ENCODE measurements around the gene XCR1. TPM values are rescaled to one million over a fixed set of nuclear protein-coding genes. Genes with fewer than 3 reads are reported as not detected.
A peak's percentile ranks its signal among the peaks of the same experiment; 100 is the strongest.

The XCR1 gene
- total and polyA plus RNA-seq, 9 of the 15 experiments (the other 6 are each of a cell fraction or from before 2014, with no cell fraction given), result not detected

- TF ChIP-seq ZNF395 (CRISPR knock-in tag; IDR thresholded peaks at IDR 0.05) (no peak; the same call in 1 of the 2 replicates), U2AF2 (optimal IDR thresholded peaks at IDR 0.05; ENCODE audit: low read depth, low read length) (no peak), MEF2A (IDR thresholded peaks at IDR 0.05; ENCODE audit: control insufficient read depth, low read depth, low read length) (no peak), TCFL5 (CRISPR knock-in tag; conservative IDR thresholded peaks at IDR 0.05) (no peak), PML (IDR thresholded peaks at IDR 0.05; ENCODE audit: low read length) (no peak; the same call in none of the 2 replicates), HEY1 (CRISPR knock-in tag; IDR thresholded peaks at IDR 0.05; ENCODE audit: borderline replicate concordance) (no peak), SAFB2 (IDR thresholded peaks at IDR 0.05; ENCODE audit: borderline replicate concordance, low read depth, low read length, severe bottlenecking) (no peak), ELK3 (CRISPR knock-in tag; IDR thresholded peaks at IDR 0.05) (no peak), TBP (optimal IDR thresholded peaks at IDR 0.05; ENCODE audit: low read depth, low read length) (peak; percentile 83), JUN (IDR thresholded peaks at IDR 0.05; ENCODE audit: borderline replicate concordance, low read depth, low read length) (peak; percentile 50; the same call in 1 of the 2 replicates), JUN (CRISPR knock-in tag; IDR thresholded peaks at IDR 0.05; ENCODE audit: borderline replicate concordance) (no peak; the same call in 1 of the 2 replicates), ZNF311 (CRISPR knock-in tag; IDR thresholded peaks at IDR 0.05) (0 out of 2 replicates have a peak, but pooled peaks have one; percentile 59), ZNF431 (CRISPR knock-in tag; IDR thresholded peaks at IDR 0.05) (peak; percentile 3; the same call in 1 of the 2 replicates), ZNF583 (CRISPR knock-in tag; IDR thresholded peaks at IDR 0.05) (no peak), ELF2 (CRISPR knock-in tag; IDR thresholded peaks at IDR 0.05) (peak; percentile 42; the same call in 1 of the 2 replicates), NR1H2 (CRISPR knock-in tag; IDR thresholded peaks at IDR 0.05) (no peak), HOMEZ (CRISPR knock-in tag; IDR thresholded peaks at IDR 0.05) (no peak), TAL1 (IDR thresholded peaks at IDR 0.05) (no peak), ZNF79 (CRISPR knock-in tag; IDR thresholded peaks at IDR 0.05; ENCODE audit: low read depth) (no peak), TFAP4 (CRISPR knock-in tag; IDR thresholded peaks at IDR 0.05; ENCODE audit: borderline replicate concordance) (peak; percentile 88)
- TF ChIP-seq, protein P1, sequence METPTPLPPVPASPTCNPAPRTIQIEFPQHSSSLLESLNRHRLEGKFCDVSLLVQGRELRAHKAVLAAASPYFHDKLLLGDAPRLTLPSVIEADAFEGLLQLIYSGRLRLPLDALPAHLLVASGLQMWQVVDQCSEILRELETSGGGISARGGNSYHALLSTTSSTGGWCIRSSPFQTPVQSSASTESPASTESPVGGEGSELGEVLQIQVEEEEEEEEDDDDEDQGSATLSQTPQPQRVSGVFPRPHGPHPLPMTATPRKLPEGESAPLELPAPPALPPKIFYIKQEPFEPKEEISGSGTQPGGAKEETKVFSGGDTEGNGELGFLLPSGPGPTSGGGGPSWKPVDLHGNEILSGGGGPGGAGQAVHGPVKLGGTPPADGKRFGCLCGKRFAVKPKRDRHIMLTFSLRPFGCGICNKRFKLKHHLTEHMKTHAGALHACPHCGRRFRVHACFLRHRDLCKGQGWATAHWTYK (CRISPR knock-in tag; IDR thresholded peaks at IDR 0.05), result 0 out of 2 replicates have a peak, but pooled peaks have one; percentile 27
Measured at GRCh38 chr3:45995236-45996192, 31.8 kb downstream of the XCR1 start, which contains the start of gene FYCO1 (continued).

Data from K562 (cell line).